HG03469 (cell line): ENCODE measurements around the gene UGDH.
"Not testable (repeated sequence)": the region's sequence is repeated elsewhere in the genome, so short reads cannot be mapped to it uniquely, and the experiment has no call there.

Source experiments
- ATAC-seq: cut with Tn5 transposase; IDR thresholded peaks from one replicate; pipeline ENCODE4 v1.9.1; 2021; ENCODE audit warnings: mild to moderate bottlenecking, moderate library complexity, moderate number of reproducible peaks; ENCODE audit not compliant: unreplicated experiment

Gene UGDH

GRCh38 chr4:39527296-39528060, at the start of gene UGDH:
UGDH (minus strand) TSS chr4:39527439; CDS start chr4:39521512, 5,927 bp downstream.
- ATAC-seq, result peak; percentile 93

- no peak for ATAC-seq
Measured at GRCh38 chr4:39574946-39575345, 47.7 kb upstream of the UGDH start.

DNA sequence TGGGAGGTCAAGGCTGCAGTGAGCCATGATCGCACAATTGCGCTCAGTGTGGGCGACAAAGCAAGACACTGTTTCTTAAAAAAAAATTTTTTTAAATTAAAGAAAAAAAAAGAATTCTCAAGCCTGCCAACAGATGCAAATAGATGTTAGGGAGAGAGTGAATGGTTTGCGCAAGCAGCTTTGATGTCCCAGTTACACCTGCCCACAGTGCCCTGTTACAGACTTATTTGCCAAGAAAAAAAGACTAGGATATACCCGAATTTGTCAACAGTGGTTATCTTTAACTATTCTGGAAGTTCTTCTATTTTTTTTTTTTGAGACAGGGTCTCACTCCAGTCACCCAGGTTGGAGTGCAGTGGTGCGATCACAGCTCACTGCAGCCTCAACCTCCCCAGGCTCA, 44.3 kb upstream of the UGDH start:
- no peak for ATAC-seq

GRCh38 chr4:39571054-39571453, 43.8 kb upstream of the UGDH start:
- no peak for ATAC-seq

- no peak for ATAC-seq
Measured at GRCh38 chr4:39569209-39569608, 42.0 kb upstream of the UGDH start.

- no peak for ATAC-seq
Measured at GRCh38 chr4:39568805-39569204, 41.6 kb upstream of the UGDH start.

GRCh38 chr4:39565878-39566600, 38.8 kb upstream of the UGDH start:
- ATAC-seq, result no peak

- no peak for ATAC-seq
Measured at GRCh38 chr4:39563346-39563847, 36.2 kb upstream of the UGDH start.

DNA sequence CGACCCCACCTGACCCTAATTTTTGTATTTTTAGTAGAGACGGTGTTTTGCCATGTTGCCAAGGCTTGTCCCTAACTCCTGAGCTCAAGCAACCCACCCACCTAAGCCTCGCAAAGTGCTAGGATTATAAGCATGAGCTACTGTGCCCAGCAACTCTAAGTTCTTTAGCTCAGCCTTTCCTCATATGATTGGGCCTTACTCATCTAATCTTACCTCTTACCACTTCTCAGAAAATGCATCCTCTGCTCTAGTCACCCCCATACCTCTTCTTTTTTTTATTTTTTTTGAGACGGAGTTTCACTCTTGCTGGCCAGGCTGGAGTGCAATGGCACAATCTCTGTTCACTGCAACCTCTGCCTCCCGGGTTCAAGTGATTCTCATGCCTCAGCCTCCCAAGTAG, 35.6 kb upstream of the UGDH start:
- ATAC-seq, result no peak

DNA sequence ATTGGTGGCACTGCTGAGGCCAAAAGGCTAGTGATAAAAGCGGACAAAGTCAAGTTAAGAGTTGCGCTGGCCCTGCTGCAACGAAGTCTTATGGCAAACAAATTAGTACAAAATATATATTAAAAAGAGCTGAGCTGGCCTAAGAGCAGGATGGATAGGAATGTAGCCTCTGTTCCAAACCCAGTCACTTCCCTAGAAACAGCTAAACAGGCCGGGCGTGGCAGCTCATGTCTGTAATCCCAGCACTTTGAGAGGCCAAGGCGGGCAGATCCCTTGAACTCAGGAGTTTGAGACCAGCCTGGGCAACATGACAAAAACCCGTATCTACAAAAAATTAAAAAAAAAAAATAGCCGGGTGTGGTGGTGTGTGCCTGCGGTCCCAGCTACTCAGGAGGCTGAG, 32.4 kb upstream of the UGDH start:
- ATAC-seq, result no peak

DNA sequence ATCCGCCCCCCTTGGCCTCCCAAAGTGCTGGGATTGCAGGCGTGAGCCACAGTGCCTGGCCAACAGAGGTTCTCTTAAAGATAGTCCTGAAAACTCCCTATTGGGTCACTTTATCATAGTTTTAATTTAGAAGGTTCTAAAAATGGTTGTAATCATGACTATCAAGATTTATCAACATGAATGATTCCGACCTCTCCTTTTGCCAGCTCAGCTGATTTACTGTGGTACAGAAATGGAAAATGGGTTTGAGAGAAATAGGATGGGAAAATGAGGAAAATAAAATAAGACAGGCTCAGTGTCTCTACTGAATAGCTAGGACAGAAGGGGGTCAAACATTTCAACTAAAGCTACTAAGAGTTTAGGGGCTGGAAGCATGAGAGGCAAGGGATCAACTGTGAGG, 28.2 kb upstream of the UGDH start:
- ATAC-seq, result no peak

- ATAC-seq, result no peak
Measured at GRCh38 chr4:39548425-39549067, 21.3 kb upstream of the UGDH start.

DNA sequence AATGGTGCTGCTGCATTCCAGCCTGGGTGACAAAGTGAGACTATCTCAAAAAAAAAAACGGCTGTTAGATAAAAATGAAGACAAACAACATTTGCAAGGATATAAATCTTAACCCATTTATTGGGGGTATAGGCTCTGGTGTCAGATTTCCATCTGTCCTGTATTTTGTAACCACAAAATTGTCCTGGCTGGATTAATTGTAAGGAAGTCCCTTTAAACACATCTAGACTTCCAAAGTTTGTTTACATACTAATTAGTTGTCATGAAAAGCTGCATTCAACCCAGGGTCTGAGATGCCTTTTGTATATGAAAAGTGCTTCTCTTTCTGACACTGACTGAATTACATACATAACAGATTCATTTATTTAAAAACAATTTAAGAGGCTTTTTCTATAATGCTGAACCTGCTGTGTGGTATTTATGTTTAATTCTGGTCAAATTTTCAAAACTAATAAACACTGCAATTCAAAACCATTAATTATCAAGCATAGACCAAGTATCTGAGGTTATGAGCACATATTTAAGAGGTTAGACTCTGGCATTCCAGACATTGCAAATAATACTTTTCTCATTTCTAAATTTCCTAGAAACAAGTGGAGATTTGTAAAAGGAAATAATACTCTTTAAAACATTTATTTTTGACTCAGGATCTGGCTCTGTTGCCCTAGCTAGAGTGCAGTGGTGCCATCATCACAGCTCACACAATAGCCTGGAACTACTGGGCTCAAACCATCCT, 17.5 kb upstream of the UGDH start:
- no peak for ATAC-seq

GRCh38 chr4:39544080-39544479, 16.8 kb upstream of the UGDH start:
- ATAC-seq, result not testable (repeated sequence)

- no peak for ATAC-seq
Measured at GRCh38 chr4:39543034-39543433, 15.8 kb upstream of the UGDH start.

DNA sequence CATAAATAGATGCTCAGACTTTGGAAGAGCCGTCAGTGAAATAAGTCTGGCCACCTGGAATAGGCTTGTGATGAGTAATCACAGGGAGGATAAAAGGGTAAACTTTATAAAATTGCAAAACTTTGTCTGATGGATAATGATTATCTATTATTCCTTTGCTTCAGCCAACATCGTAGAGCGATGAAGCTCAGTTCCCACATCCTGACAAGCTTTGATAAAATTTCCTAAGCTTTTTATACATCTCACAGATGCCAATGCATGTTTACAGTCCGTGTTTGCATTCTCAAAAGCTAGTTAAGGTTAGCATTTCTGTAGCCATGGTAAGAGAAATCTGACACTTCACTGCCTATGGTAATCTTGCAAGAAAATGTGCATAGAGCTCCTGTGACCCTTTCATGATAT, 15.4 kb upstream of the UGDH start:
- no peak for ATAC-seq

DNA sequence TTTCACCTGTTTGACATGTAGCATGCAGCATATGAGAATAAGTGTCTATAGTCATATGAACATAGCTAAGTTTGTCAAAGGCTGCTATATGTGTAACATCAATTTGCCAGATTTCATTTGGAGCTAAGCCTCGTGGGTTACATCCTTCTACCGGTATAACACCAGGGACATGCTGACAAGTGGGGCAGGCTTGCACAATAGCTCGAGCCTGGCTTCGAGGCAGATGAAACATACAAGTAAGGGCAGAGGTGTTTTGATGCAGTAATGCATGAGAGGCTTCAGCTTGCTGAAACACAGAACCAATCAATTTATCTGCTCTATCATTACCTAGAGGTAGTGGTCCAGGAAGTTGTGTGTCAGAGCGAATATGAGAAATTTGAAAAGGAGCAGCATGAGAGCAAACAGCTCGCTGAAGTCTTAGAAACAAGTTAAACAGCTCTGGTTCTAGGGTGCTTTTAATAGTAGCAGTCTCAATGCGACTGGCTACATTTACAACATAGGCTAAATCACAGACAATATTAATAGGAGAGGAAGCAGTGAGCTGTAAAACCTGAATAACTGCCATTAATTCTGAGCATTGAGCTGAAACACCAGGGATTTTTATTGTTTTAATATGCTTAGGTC, 14.9 kb upstream of the UGDH start:
- no peak for ATAC-seq

DNA sequence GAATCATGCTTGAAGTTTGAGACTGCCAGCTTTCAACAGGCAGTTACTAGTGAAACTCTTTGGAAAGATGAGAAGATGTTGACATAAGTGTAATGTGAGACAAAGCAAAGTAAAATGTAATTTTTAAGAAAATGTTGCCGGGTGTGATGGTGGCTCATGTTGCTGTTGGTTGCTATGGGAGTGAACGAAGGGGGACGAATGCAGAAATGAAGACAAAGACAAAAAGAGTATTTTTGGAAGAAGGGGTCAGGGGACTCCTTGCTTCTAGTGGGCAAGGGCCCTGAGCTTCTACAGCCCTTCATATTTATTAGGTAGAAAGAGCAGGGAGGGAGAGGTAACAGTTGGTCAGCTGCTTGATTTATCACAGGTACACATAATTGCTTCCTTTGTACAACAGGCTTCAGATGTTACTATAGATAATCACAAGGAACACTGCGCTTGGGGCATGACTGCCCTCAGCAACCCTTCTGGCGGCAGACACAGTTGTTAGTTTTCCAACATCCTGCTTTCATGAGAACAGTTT, 11.9 kb upstream of the UGDH start:
- ATAC-seq, result no peak

DNA sequence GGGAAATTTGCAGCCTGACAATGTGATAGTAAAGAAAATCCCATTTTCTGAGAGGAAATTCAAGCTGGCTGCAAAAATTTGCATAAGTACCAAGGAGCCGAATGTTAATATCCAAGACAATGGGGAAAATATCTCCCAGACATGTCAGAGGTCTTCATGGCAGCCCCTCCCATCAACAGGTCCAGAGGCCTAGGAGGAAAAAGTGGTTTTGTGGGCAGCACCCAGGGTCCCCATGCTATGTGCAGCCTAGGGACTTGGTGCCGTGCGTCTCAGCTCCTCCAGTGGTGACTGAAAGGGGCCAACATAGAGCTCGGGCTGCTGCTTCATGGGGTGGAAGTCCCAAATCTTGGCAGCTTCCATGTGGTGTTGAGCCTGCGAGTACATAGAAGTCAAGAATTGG, 6.3 kb upstream of the UGDH start:
- ATAC-seq, result no peak

- ATAC-seq, result not testable (repeated sequence)
Measured at GRCh38 chr4:39532237-39532636, 5.0 kb upstream of the UGDH start.
